ENCODE data around the gene HHAT. TPM values are rescaled to one million over a fixed set of nuclear protein-coding genes. Genes with fewer than 3 reads are reported as not detected.

HHAT gene
- total RNA-seq, 4 donors from 2014 or later, result 4.8 to 5.9 (median 5.3) TPM

GRCh38 chr1:210625715-210626114 lies 297.0 kb downstream of the HHAT start:
- WGBS, 2 donors, result 90 to 94% methylated on average over 1 of the region's 1 CpG

GRCh38 chr1:210626341-210626740 lies 297.6 kb downstream of the HHAT start:
- no peak overlapping the region for H3K4me3 ChIP-seq
- TF ChIP-seq POLR2A (IDR thresholded peaks at IDR 0.05) (no peak), EP300 (IDR thresholded peaks at IDR 0.05) (no peak), CTCF (IDR thresholded peaks at IDR 0.05) (no peak)
- 86 to 88% methylated on average over 2 of the region's 2 CpGs for WGBS, 2 donors

More at GRCh38 chr1:210625715-210626114, 297.0 kb downstream of the HHAT start:
- no peaks in the 10 kb centered on the region for H3K4me1 ChIP-seq
- no peaks in the 10 kb centered on the region for H3K9me3 ChIP-seq
- no peaks in the 10 kb centered on the region for H3K27me3 ChIP-seq
- H3K4me3 ChIP-seq, result no peak overlapping the region
- TF ChIP-seq CTCF (IDR thresholded peaks at IDR 0.05) (no peak), EP300 (IDR thresholded peaks at IDR 0.05) (no peak), POLR2A (IDR thresholded peaks at IDR 0.05) (no peak)
- H3K27ac ChIP-seq, result no peak overlapping the region
- DNase-seq (ENCODE audit: low spot score in 2 of 2), result no peak
- H3K36me3 ChIP-seq, result peaks cover 0 to 5% (median 0%) of the 10 kb centered on the region in 3 donors

GRCh38 chr1:210627755-210628154 lies 299.1 kb downstream of the HHAT start:
- DNase-seq (ENCODE audit: low spot score in 2 of 2), result no peak
- Histone ChIP-seq H3K27ac (no peak overlapping the region), H3K9me3 (no peaks in the 10 kb centered on the region), H3K4me3 (no peak overlapping the region), H3K27me3 (no peaks in the 10 kb centered on the region), H3K36me3 (peaks cover 0 to 5% (median 0%) of the 10 kb centered on the region in 3 donors), H3K4me1 (no peaks in the 10 kb centered on the region)
- TF ChIP-seq POLR2A (IDR thresholded peaks at IDR 0.05) (no peak), EP300 (IDR thresholded peaks at IDR 0.05) (no peak)

More at GRCh38 chr1:210626341-210626740, 297.6 kb downstream of the HHAT start:
- Histone ChIP-seq H3K27ac (no peak overlapping the region), H3K9me3 (no peaks in the 10 kb centered on the region), H3K4me1 (no peaks in the 10 kb centered on the region), H3K36me3 (peaks cover 0 to 5% (median 0%) of the 10 kb centered on the region in 3 donors), H3K27me3 (no peaks in the 10 kb centered on the region)
- no peak for DNase-seq (ENCODE audit: low spot score in 2 of 2)

GRCh38 chr1:210629276-210629675 lies 300.6 kb downstream of the HHAT start:
- Histone ChIP-seq H3K9me3 (no peaks in the 10 kb centered on the region), H3K4me3 (no peak overlapping the region), H3K36me3 (peaks cover 0 to 2% (median 0%) of the 10 kb centered on the region in 3 donors), H3K27me3 (no peaks in the 10 kb centered on the region), H3K27ac (no peak overlapping the region), H3K4me1 (no peaks in the 10 kb centered on the region)
- no peak for DNase-seq (ENCODE audit: low spot score in 2 of 2)
- TF ChIP-seq POLR2A (IDR thresholded peaks at IDR 0.05) (no peak), EP300 (IDR thresholded peaks at IDR 0.05) (no peak), CTCF (IDR thresholded peaks at IDR 0.05) (no peak)
- WGBS, 2 donors, result 82 to 88% methylated on average over 2 of the region's 2 CpGs

- no peak for DNase-seq (ENCODE audit: low spot score in 2 of 2)
- Histone ChIP-seq H3K4me3 (no peak overlapping the region), H3K36me3 (no peaks in the 10 kb centered on the region), H3K27ac (no peak overlapping the region), H3K27me3 (no peaks in the 10 kb centered on the region), H3K9me3 (no peaks in the 10 kb centered on the region), H3K4me1 (no peaks in the 10 kb centered on the region)
- TF ChIP-seq CTCF (IDR thresholded peaks at IDR 0.05) (no peak), EP300 (IDR thresholded peaks at IDR 0.05) (no peak), POLR2A (IDR thresholded peaks at IDR 0.05) (no peak)
- WGBS, 2 donors, result 83% methylated on average over 3 of the region's 3 CpGs
Observed at GRCh38 chr1:210631399-210631798, 302.7 kb downstream of the HHAT start.

- TF ChIP-seq POLR2A (IDR thresholded peaks at IDR 0.05) (no peak), EP300 (IDR thresholded peaks at IDR 0.05) (no peak), CTCF (IDR thresholded peaks at IDR 0.05) (no peak)
- Histone ChIP-seq H3K4me1 (no peaks in the 10 kb centered on the region), H3K4me3 (no peak overlapping the region), H3K36me3 (no peaks in the 10 kb centered on the region), H3K27me3 (no peaks in the 10 kb centered on the region), H3K9me3 (no peaks in the 10 kb centered on the region), H3K27ac (no peak overlapping the region)
- DNase-seq (ENCODE audit: low spot score in 2 of 2), result no peak
- WGBS, 2 donors, result 88 to 94% methylated on average over 3 of the region's 3 CpGs
Observed at GRCh38 chr1:210633140-210633539, 304.4 kb downstream of the HHAT start.
